OCI-LY1 (cell line): ENCODE results near the gene MAPK12.
A peak's percentile ranks its signal among the peaks of the same experiment; 100 is the strongest.

ENCODE experiments used
- EZH2 ChIP-seq: fragments of 200-600 bp; sonication (generic), shearing (Covaris generic); IDR thresholded peaks from 2 replicates; pipeline ENCODE4 v1.8.0; 2017; ENCODE audit warnings: borderline replicate concordance, mixed run types, mild to moderate bottlenecking, antibody characterized with exemption, low read length, moderate library complexity, mixed read lengths
- TF ChIP-seq, protein P1 (sequence below): fragments of 200-600 bp; sonication (generic), shearing (Covaris generic); IDR thresholded peaks from 2 replicates; pipeline ENCODE4 v1.5.1; 2017; ENCODE audit warnings: mild to moderate bottlenecking, antibody characterized with exemption, low read length, moderate library complexity, mixed read lengths

DNA sequence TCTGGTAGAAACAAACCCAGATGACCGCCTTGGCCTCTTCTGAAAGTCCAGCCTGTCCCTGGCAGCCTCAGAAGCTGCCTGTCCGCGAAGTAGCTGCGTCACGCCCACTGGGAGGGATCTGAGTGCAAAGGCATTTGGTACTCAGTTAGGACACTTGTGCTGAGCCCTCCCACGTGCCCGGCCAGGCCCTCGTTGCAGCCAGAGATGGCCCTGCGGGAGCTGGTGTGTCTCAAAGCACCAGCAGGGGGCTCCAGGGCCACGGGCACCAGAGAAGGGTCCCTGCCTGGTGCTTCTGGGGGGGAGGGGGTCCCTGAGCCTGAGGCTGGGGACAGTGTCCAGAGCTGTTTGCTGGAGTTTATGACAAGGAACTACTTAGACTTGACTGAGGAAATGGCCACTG lies 54.9 kb downstream of the MAPK12 start:
- TF ChIP-seq, protein P1, sequence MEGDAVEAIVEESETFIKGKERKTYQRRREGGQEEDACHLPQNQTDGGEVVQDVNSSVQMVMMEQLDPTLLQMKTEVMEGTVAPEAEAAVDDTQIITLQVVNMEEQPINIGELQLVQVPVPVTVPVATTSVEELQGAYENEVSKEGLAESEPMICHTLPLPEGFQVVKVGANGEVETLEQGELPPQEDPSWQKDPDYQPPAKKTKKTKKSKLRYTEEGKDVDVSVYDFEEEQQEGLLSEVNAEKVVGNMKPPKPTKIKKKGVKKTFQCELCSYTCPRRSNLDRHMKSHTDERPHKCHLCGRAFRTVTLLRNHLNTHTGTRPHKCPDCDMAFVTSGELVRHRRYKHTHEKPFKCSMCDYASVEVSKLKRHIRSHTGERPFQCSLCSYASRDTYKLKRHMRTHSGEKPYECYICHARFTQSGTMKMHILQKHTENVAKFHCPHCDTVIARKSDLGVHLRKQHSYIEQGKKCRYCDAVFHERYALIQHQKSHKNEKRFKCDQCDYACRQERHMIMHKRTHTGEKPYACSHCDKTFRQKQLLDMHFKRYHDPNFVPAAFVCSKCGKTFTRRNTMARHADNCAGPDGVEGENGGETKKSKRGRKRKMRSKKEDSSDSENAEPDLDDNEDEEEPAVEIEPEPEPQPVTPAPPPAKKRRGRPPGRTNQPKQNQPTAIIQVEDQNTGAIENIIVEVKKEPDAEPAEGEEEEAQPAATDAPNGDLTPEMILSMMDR = peak; percentile 66
- no peak for TF ChIP-seq EZH2
